ENCODE measurements around the gene ZNF579.

The ZNF579 gene, protein sequence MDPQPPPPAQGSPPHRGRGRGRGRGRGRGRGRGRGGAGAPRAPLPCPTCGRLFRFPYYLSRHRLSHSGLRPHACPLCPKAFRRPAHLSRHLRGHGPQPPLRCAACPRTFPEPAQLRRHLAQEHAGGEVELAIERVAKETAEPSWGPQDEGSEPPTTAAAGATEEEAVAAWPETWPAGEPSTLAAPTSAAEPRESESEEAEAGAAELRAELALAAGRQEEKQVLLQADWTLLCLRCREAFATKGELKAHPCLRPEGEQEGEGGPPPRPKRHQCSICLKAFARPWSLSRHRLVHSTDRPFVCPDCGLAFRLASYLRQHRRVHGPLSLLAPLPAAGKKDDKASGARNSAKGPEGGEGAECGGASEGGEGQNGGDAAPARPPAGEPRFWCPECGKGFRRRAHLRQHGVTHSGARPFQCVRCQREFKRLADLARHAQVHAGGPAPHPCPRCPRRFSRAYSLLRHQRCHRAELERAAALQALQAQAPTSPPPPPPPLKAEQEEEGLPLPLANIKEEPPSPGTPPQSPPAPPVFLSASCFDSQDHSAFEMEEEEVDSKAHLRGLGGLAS

DNA sequence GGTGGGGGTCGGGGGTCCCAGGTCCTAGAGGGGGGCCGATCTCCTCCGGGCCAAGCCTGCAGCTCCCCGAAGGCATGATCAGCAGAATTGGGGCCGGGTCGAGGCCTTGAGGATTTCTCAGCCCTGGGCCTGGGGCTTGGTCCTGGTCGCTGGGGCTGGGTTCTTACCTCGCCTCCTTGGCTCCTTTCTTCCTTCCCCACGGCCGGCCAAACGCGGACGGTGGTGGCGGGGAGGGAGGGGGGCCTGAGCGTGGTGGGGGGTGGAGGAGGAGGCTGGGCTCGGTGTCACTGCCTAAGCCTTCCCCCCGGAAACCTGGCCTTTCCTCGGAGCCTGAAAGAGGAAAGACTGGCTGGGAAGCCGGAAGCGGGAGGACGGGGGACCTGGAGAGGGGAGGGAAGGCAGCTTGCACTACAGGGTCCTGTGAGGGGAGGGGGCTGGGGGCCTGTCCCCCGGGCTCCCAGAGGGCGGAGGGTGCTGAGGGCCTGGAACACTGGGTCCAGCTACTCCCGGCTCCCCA, at the start of gene ZNF579:
TSS of gene ZNF579 (minus strand) at position 221 of the 517 bp plus-strand sequence. CDS start 1,209 bp downstream, outside the sequence.
- Histone ChIP-seq H3K36me3 (ENCODE audit: insufficient read depth) (no peaks in the 10 kb centered on the region), H3K9ac (peak within 1 kb of the TSS; percentile 72; the same call in 1 of the 2 replicates), H3K79me2 (ENCODE audit: insufficient read depth, low read depth) (no peaks in the 10 kb centered on the region), H3K27me3 (ENCODE audit: insufficient read depth, low read depth) (peaks cover 13% of the 10 kb centered on the region; the same call in 1 of the 2 replicates), H2AFZ (ENCODE audit: low read depth) (peak within 1 kb of the TSS; percentile 83), H3K4me1 (ENCODE audit: low read depth, poor library complexity, severe bottlenecking) (no peaks in the 10 kb centered on the region), H3K4me2 (peak within 1 kb of the TSS; percentile 65), H4K20me1 (ENCODE audit: insufficient read depth) (no peaks in the 10 kb centered on the region), H3K4me3 (IDR thresholded peaks at IDR 0.05; ENCODE audit: insufficient read depth, low read depth, low read length) (no peak within 1 kb of the TSS), H3K27ac (no peak within 1 kb of the TSS)
- TF ChIP-seq, protein P1, sequence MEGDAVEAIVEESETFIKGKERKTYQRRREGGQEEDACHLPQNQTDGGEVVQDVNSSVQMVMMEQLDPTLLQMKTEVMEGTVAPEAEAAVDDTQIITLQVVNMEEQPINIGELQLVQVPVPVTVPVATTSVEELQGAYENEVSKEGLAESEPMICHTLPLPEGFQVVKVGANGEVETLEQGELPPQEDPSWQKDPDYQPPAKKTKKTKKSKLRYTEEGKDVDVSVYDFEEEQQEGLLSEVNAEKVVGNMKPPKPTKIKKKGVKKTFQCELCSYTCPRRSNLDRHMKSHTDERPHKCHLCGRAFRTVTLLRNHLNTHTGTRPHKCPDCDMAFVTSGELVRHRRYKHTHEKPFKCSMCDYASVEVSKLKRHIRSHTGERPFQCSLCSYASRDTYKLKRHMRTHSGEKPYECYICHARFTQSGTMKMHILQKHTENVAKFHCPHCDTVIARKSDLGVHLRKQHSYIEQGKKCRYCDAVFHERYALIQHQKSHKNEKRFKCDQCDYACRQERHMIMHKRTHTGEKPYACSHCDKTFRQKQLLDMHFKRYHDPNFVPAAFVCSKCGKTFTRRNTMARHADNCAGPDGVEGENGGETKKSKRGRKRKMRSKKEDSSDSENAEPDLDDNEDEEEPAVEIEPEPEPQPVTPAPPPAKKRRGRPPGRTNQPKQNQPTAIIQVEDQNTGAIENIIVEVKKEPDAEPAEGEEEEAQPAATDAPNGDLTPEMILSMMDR (conservative IDR thresholded peaks at IDR 0.05; ENCODE audit: low read depth, low read length), result no peak

DNA sequence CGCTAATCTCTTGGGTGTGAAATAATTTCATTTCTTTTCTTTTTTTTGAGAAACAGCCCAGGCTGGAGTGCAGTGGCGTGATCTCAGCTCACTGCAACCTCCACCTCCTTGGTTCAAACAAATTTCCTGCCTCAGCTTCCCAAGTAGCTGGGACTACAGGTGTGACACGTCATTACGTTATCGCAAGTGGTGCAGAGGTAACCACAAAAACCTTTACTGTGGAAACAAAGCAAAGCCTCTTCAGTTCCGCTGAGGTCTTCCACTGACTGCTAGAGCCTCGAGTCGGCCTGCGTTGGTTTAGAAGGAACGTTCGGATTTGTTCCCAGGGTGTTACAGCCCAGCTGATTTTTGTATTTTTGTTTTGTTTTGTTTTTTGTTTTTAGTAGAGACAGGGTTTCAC, 45.7 kb upstream of the ZNF579 start:
- TF ChIP-seq, protein P1 (conservative IDR thresholded peaks at IDR 0.05; ENCODE audit: low read depth, low read length), result no peak
- H3K27me3 ChIP-seq (ENCODE audit: insufficient read depth, low read depth), result no peaks in the 10 kb centered on the region; the same call in 1 of the 2 replicates
- no peak overlapping the region for H3K4me2 ChIP-seq
- H3K79me2 ChIP-seq (ENCODE audit: insufficient read depth, low read depth), result no peaks in the 10 kb centered on the region
- no peak overlapping the region for H3K4me3 ChIP-seq (IDR thresholded peaks at IDR 0.05; ENCODE audit: insufficient read depth, low read depth, low read length)
- no peaks in the 10 kb centered on the region for H3K36me3 ChIP-seq (ENCODE audit: insufficient read depth)
- no peak overlapping the region for H3K27ac ChIP-seq
- H3K4me1 ChIP-seq (ENCODE audit: low read depth, poor library complexity, severe bottlenecking), result peaks cover 15% of the 10 kb centered on the region
- no peak overlapping the region for H3K9ac ChIP-seq
- H4K20me1 ChIP-seq (ENCODE audit: insufficient read depth), result no peaks in the 10 kb centered on the region
- H2AFZ ChIP-seq (ENCODE audit: low read depth), result no peak overlapping the region

DNA sequence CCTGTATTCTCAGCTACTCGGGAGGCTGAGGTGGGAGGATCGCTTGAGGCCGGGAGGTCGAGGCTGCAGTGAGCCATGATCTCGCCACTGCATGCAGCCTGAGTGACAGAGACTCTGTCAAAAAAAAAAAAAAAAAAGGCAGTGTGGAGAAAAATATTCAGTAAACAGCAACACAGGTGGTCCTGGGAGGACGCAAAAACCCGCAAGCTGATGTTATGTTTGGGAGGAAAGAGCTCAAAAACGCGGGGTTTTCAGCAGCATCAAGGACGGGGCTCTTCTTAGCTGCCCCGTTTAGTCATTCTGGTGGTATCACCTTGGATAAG, 44.3 kb upstream of the ZNF579 start:
- no peaks in the 10 kb centered on the region; the same call in 1 of the 2 replicates for H3K27me3 ChIP-seq (ENCODE audit: insufficient read depth, low read depth)
- peak overlapping the region; percentile 47; the same call in 1 of the 2 replicates for H3K4me2 ChIP-seq
- H2AFZ ChIP-seq (ENCODE audit: low read depth), result peak overlapping the region; percentile 73
- H3K27ac ChIP-seq, result 0 out of 2 replicates have a peak overlapping the region, but pooled peaks have one; percentile 60
- H3K9ac ChIP-seq, result no peak overlapping the region
- H3K4me1 ChIP-seq (ENCODE audit: low read depth, poor library complexity, severe bottlenecking), result peaks cover 15% of the 10 kb centered on the region
- TF ChIP-seq, protein P1 (conservative IDR thresholded peaks at IDR 0.05; ENCODE audit: low read depth, low read length), result 0 out of 2 replicates have a peak, but pooled peaks have one; percentile 2
- H3K36me3 ChIP-seq (ENCODE audit: insufficient read depth), result no peaks in the 10 kb centered on the region
- H3K79me2 ChIP-seq (ENCODE audit: insufficient read depth, low read depth), result no peaks in the 10 kb centered on the region
- no peak overlapping the region for H3K4me3 ChIP-seq (IDR thresholded peaks at IDR 0.05; ENCODE audit: insufficient read depth, low read depth, low read length)
- H4K20me1 ChIP-seq (ENCODE audit: insufficient read depth), result no peaks in the 10 kb centered on the region

DNA sequence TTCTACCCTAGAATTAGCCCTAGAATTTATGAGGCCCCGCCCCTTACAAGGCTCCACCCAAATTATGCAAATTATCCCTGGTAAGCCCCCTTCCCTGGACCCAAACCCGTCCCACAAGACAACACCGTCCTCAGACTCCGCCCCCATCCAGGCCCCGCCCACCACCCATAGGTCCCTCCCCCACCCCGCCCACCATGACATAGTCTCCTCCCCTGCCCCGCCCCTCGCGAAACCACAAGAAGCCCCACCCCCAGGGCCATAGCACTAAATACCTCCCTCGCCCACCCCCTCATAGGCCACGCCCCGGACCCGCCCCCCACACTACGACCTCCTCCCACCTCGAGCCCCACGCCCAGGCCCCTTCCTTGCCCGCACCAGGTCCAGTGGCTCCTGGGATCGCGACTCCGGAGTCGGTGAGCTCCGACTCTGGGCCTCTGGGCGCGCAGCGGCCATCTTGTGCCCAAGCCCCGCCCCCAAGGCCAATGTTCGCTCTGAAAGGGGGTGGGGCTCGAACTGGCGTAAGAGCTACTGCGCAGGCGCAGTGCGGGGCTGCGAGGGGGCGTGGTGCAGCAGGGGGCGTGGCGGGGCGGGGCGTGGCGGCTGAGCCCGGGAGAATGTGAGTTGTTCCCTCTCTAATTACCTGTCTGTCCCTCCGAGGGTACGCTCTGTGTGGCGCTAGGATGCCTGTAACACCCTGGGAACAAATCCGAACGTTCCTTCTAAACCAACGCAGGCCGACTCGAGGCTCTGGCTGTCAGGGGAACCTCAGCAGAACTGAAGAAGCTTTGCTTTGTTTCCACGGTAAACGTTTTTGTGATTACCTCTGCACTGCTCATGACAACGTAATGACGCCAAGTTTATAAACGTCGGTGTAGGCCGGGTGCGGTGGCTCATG, 43.7 kb upstream of the ZNF579 start, which contains the start of gene ZNF784:
TSS of gene ZNF784 (minus strand) at position 458 of the 895 bp plus-strand sequence. CDS start at position 453, 5 bp downstream.
- Histone ChIP-seq H2AFZ (ENCODE audit: low read depth) (peak within 1 kb of the TSS; percentile 73), H3K9ac (peak within 1 kb of the TSS; percentile 49; the same call in 1 of the 2 replicates), H4K20me1 (ENCODE audit: insufficient read depth) (no peaks in the 10 kb centered on the region), H3K4me1 (ENCODE audit: low read depth, poor library complexity, severe bottlenecking) (peaks cover 15% of the 10 kb centered on the region), H3K27me3 (ENCODE audit: insufficient read depth, low read depth) (no peaks in the 10 kb centered on the region; the same call in 1 of the 2 replicates), H3K4me3 (IDR thresholded peaks at IDR 0.05; ENCODE audit: insufficient read depth, low read depth, low read length) (no peak within 1 kb of the TSS), H3K4me2 (peak within 1 kb of the TSS; percentile 47; the same call in 1 of the 2 replicates), H3K27ac (peak within 1 kb of the TSS; percentile 60), H3K79me2 (ENCODE audit: insufficient read depth, low read depth) (no peaks in the 10 kb centered on the region), H3K36me3 (ENCODE audit: insufficient read depth) (no peaks in the 10 kb centered on the region)
- TF ChIP-seq, protein P1 (conservative IDR thresholded peaks at IDR 0.05; ENCODE audit: low read depth, low read length), result no peak
